SK-N-SH (cell line): Measurements from ENCODE around the gene CES3. TPM values are rescaled to one million over a fixed set of nuclear protein-coding genes. Genes with fewer than 3 reads are reported as not detected.
A peak's percentile ranks its signal among the peaks of the same experiment; 100 is the strongest.

Experiments
- CTCF ChIA-PET: fragments of 300-600, 350-600 bp; formaldehyde crosslinking; extraction: SDS; loops from one replicate; lab custom pipeline; 2021; lab: Yijun Ruan, JAX
- POLR2A ChIA-PET: fragments of 350-600 bp; sonication (Branson Sonifier 250); formaldehyde crosslinking; extraction: SDS; loops from one replicate; lab custom pipeline; 2020; ENCODE audit warnings: antibody characterized with exemption, inconsistent platforms; lab: Yijun Ruan, JAX
- DNase-seq: peaks from one replicate; pipeline ENCODE4 v3.0.0; 2012
- H2AFZ ChIP-seq: fragments of 200-600 bp; sonication (generic); 2 replicates; pipeline ENCODE4 v1.8.1; 2016; ENCODE audit warnings: antibody characterized with exemption, mild to moderate bottlenecking, low read depth
- H3F3A ChIP-seq: fragments of 200-600 bp; sonication (generic); replicated peaks from 2 replicates; pipeline ENCODE3; 2016; ENCODE audit warnings: antibody characterized with exemption, mild to moderate bottlenecking; ENCODE audit not compliant: insufficient read depth
- H3K27ac ChIP-seq, 2 experiments: fragments of 200-500 bp in 1 of 2; fragments of 200-600 bp in 1 of 2; sonication (Bioruptor generic) in 1 of 2; sonication (generic), shearing (Covaris generic) in 1 of 2; 2 replicates each; pipeline versions ENCODE4 v1.5.1 to v1.6.1; 2014 to 2016; ENCODE audit warnings: low read depth in 2 of 2, inconsistent platforms in 1 of 2, low read length in 1 of 2, mild to moderate bottlenecking in 1 of 2, mixed read lengths in 1 of 2
- H3K27me3 ChIP-seq: fragments of 200-600 bp; sonication (generic), shearing (Covaris generic); 2 replicates; pipeline ENCODE4 v1.6.1; 2016; ENCODE audit warnings: mixed run types; ENCODE audit not compliant: insufficient read depth
- H3K36me3 ChIP-seq, 2 experiments: fragments of 200-500 bp in 1 of 2; fragments of 200-600 bp in 1 of 2; sonication (Bioruptor generic) in 1 of 2; sonication (generic) in 1 of 2; replicated peaks in 1 of 2; 2 replicates each; pipeline versions ENCODE3 to v1.5.1; 2014 to 2016; ENCODE audit warnings: low read length in 1 of 2, mild to moderate bottlenecking in 1 of 2; ENCODE audit not compliant: insufficient read depth in 2 of 2, control insufficient read depth in 1 of 2
- H3K4me1 ChIP-seq, 2 experiments: fragments of 200-500 bp in 1 of 2; fragments of 200-600 bp in 1 of 2; sonication (Bioruptor generic) in 1 of 2; sonication (generic), shearing (Covaris generic) in 1 of 2; 2 replicates each; pipeline versions ENCODE4 v1.5.1 to v1.6.1; 2014 to 2016; ENCODE audit warnings: low read depth in 1 of 2, low read length in 1 of 2, mixed run types in 1 of 2; ENCODE audit not compliant: insufficient read depth in 2 of 2, control insufficient read depth in 1 of 2
- H3K4me2 ChIP-seq: fragments of 200-600 bp; sonication (generic), shearing (Covaris generic); 2 replicates; pipeline ENCODE4 v1.6.1; 2017; ENCODE audit warnings: mixed run types
- H3K4me3 ChIP-seq, 2 experiments: fragments of 200-500 bp in 1 of 2; fragments of 200-600 bp in 1 of 2; sonication (Bioruptor generic) in 1 of 2; sonication (generic), shearing (Covaris generic) in 1 of 2; 2 replicates each; pipeline versions ENCODE4 v1.5.1 to v1.8.1; 2014 to 2016; ENCODE audit warnings: low read depth in 2 of 2, inconsistent platforms in 1 of 2, low read length in 1 of 2, mild to moderate bottlenecking in 1 of 2, mixed read lengths in 1 of 2, moderate library complexity in 1 of 2
- H3K79me2 ChIP-seq: fragments of 200-600 bp; sonication (generic); 2 replicates; pipeline ENCODE4 v1.8.1; 2017; ENCODE audit warnings: mild to moderate bottlenecking; ENCODE audit not compliant: insufficient read depth
- H3K9ac ChIP-seq: fragments of 200-600 bp; sonication (generic); 2 replicates; pipeline ENCODE4 v1.6.1; 2017; ENCODE audit warnings: mixed run types
- H3K9me2 ChIP-seq: fragments of 200-600 bp; sonication (generic); 2 replicates; pipeline ENCODE4 v1.6.1; 2017; ENCODE audit warnings: mixed run types
- H3K9me3 ChIP-seq: fragments of 200-600 bp; sonication (generic); 2 replicates; pipeline ENCODE4 v1.6.1; 2017; ENCODE audit warnings: mixed run types, mild to moderate bottlenecking, moderate library complexity
- H4K20me1 ChIP-seq: fragments of 200-600 bp; sonication (generic); 2 replicates; pipeline ENCODE4 v1.6.1; 2017; ENCODE audit warnings: mild to moderate bottlenecking, mixed run types; ENCODE audit not compliant: insufficient read depth
- CTCF ChIP-seq: fragments of 200-600 bp; sonication (generic); IDR thresholded peaks from 2 replicates; pipeline ENCODE4 v1.6.1; 2017; ENCODE audit warnings: antibody characterized with exemption, mild to moderate bottlenecking, moderate library complexity
- EP300 ChIP-seq, 2 experiments: IDR thresholded peaks; 2 replicates each; pipeline versions ENCODE4 v1.4.0 to v1.6.1; 2012; ENCODE audit warnings: borderline replicate concordance in 1 of 2, low read depth in 1 of 2, low read length in 1 of 2
- EZH2phosphoT487 ChIP-seq: fragments of 200-600 bp; sonication (generic); IDR thresholded peaks from 2 replicates; pipeline ENCODE4 v1.6.1; 2017; ENCODE audit warnings: low read depth, mixed run types, mild to moderate bottlenecking, antibody characterized with exemption, moderate library complexity, borderline replicate concordance
- FOSL2 ChIP-seq: IDR thresholded peaks from 2 replicates; pipeline ENCODE4 v1.4.0; 2012; ENCODE audit warnings: low read depth, mild to moderate bottlenecking, moderate library complexity, borderline replicate concordance
- FOXJ3 ChIP-seq: sonication (generic); formaldehyde crosslinking; IDR thresholded peaks from 2 replicates; pipeline ENCODE4 v1.5.1; 2020; ENCODE audit warnings: mild to moderate bottlenecking, missing genetic modification reagents
- FOXM1 ChIP-seq: IDR thresholded peaks from 2 replicates; pipeline ENCODE4 v1.4.0; 2012; ENCODE audit warnings: low read depth, mild to moderate bottlenecking
- GABPA ChIP-seq: IDR thresholded peaks from 2 replicates; pipeline ENCODE4 v1.4.0; 2012; ENCODE audit warnings: low read depth, mild to moderate bottlenecking
- GATA2 ChIP-seq: sonication (generic); formaldehyde crosslinking; IDR thresholded peaks from 2 replicates; pipeline ENCODE4 v1.5.0; 2020; ENCODE audit warnings: mild to moderate bottlenecking, missing genetic modification reagents
- JUND ChIP-seq: IDR thresholded peaks from 2 replicates; pipeline ENCODE4 v1.4.0; 2012
- MEF2A ChIP-seq: IDR thresholded peaks from 2 replicates; pipeline ENCODE4 v1.4.0; 2012; ENCODE audit warnings: low read depth, borderline replicate concordance
- MXI1 ChIP-seq: IDR thresholded peaks from 2 replicates; pipeline ENCODE4 v1.6.1; 2012; ENCODE audit warnings: mild to moderate bottlenecking, low read depth, low read length, improper control_type of control experiment
- NFIC ChIP-seq: IDR thresholded peaks from 2 replicates; pipeline ENCODE4 v1.4.0; 2012; ENCODE audit warnings: borderline replicate concordance
- PBX3 ChIP-seq: IDR thresholded peaks from 2 replicates; pipeline ENCODE4; 2012
- POLR2AphosphoS5 ChIP-seq: IDR thresholded peaks from 2 replicates; pipeline ENCODE4 v1.6.1; 2012; ENCODE audit warnings: low read depth, low read length
- RAD21 ChIP-seq: IDR thresholded peaks from 2 replicates; pipeline ENCODE4 v1.6.1; 2012; ENCODE audit warnings: mild to moderate bottlenecking, low read length
- RCOR1 ChIP-seq: fragments of 150-350 bp; IDR thresholded peaks from 2 replicates; pipeline ENCODE4 v1.6.1; 2017; ENCODE audit warnings: antibody characterized with exemption, low read length
- REST ChIP-seq: IDR thresholded peaks from 2 replicates; pipeline ENCODE4 v1.6.1; 2012; ENCODE audit warnings: mild to moderate bottlenecking, low read depth, low read length, moderate library complexity
- RFX5 ChIP-seq: IDR thresholded peaks from 2 replicates; pipeline ENCODE4 v1.6.1; 2012; ENCODE audit warnings: mild to moderate bottlenecking, improper control_type of control experiment, low read length
- RXRA ChIP-seq: IDR thresholded peaks from 2 replicates; pipeline ENCODE4 v1.4.0; 2012; ENCODE audit warnings: low read depth, mild to moderate bottlenecking, borderline replicate concordance
- SIN3A ChIP-seq: IDR thresholded peaks from 2 replicates; pipeline ENCODE4 v1.6.1; 2012; ENCODE audit warnings: low read depth, mild to moderate bottlenecking, low read length, moderate library complexity, borderline replicate concordance
- SMC3 ChIP-seq: IDR thresholded peaks from 2 replicates; pipeline ENCODE4 v1.6.1; 2012; ENCODE audit warnings: low read depth, low read length, improper control_type of control experiment
- TAF1 ChIP-seq: IDR thresholded peaks from 2 replicates; pipeline ENCODE4 v1.6.1; 2012; ENCODE audit warnings: low read depth, mild to moderate bottlenecking, low read length, moderate library complexity, borderline replicate concordance
- TCF12 ChIP-seq: IDR thresholded peaks from 2 replicates; pipeline ENCODE4 v1.4.0; 2012
- USF1 ChIP-seq: IDR thresholded peaks from 2 replicates; pipeline ENCODE4 v1.4.0; 2012; ENCODE audit warnings: low read depth, borderline replicate concordance
- USF2 ChIP-seq: fragments of 150-350 bp; IDR thresholded peaks from 2 replicates; pipeline ENCODE4 v1.6.1; 2017; ENCODE audit warnings: antibody characterized with exemption, low read length, low read depth, borderline replicate concordance
- YY1 ChIP-seq: IDR thresholded peaks from 2 replicates; pipeline ENCODE4 v1.4.0; 2012; ENCODE audit warnings: low read depth, mild to moderate bottlenecking
- WGBS: methylation state at CpG from one replicate; pipeline ENCODE4 v1.1.6; 2017; ENCODE audit warnings: low lambda C conversion rate; 5-methylcytosine and 5-hydroxymethylcytosine counted together
- polyA plus RNA-seq, 3 experiments: library from polyadenylated mRNA; depleted of rRNA; stranded (reverse); fragments of >200 nt; gene quantifications; 2 replicates each; pipeline ENCODE4 v1.2.3, GENCODE V29; 2012

CES3 gene
- 1.4 and 1.8 TPM in 2 replicates for polyA plus RNA-seq (2012; rRNA removed)
- 0.32 and 0.37 TPM in 2 replicates for polyA plus RNA-seq (2012; cell fraction: cytosol; rRNA removed)
- polyA plus RNA-seq (2012; cell fraction: nucleus; rRNA removed): 12.0 and 13.8 TPM in 2 replicates

- Histone ChIP-seq H3F3A (no peaks in the 10 kb centered on the region), H3K27me3 (no peaks in the 10 kb centered on the region), H3K27ac (no peak within 1 kb of the TSS; a peak in 1 of 4 replicates), H3K9me2 (no peaks in the 10 kb centered on the region), H3K9ac (no peak within 1 kb of the TSS), H4K20me1 (no peaks in the 10 kb centered on the region), H3K9me3 (no peaks in the 10 kb centered on the region), H2AFZ (peak within 1 kb of the TSS; percentile 79), H3K4me2 (peak within 1 kb of the TSS; percentile 59; the same call in 1 of the 2 replicates), H3K4me3 (peak within 1 kb of the TSS; percentile 6 to 50; a peak in 1 of 4 replicates), H3K79me2 (no peaks in the 10 kb centered on the region), H3K36me3 (no peaks in the 10 kb centered on the region), H3K4me1 (peaks cover 0 to 16% of the 10 kb centered on the region in 2 experiments; a peak in 1 of 4 replicates)
- ChIA-PET POLR2A (interaction anchor here (0.5 kb wide), 1 partner anchor 58 kb away, joined by 3 read pairs; no protein-coding TSS in a partner anchor), CTCF (interaction anchor here (0.6 to 11.9 kb wide), 30 partner anchors 9 to 236 kb away, joined by 3 to 82 read pairs (median 4); partner anchors contain the start of genes B3GNT9 and RRAD)
- DNase-seq: peak; percentile 82
- WGBS: 67% methylated on average over 14 of the region's 16 CpGs
- TF ChIP-seq MEF2A (no peak), GABPA (no peak), USF1 (no peak), SIN3A (no peak), PBX3 (no peak), RAD21 (no peak), GATA2 (no peak), FOXM1 (no peak), EP300 (IDR thresholded peaks at IDR 0.05; ENCODE audit: borderline replicate concordance in 1 of 2, low read depth in 1 of 2, low read length in 1 of 2) (no peak), NFIC (no peak), JUND (no peak), RFX5 (no peak), YY1 (no peak), SMC3 (0 out of 2 replicates have a peak, but pooled peaks have one; percentile 8), REST (peak; percentile 61; the same call in 1 of the 2 replicates), EZH2phosphoT487 (no peak), POLR2AphosphoS5 (no peak), FOSL2 (no peak), TCF12 (no peak), RCOR1 (no peak), USF2 (no peak), MXI1 (peak; percentile 46; the same call in 1 of the 2 replicates), RXRA (no peak), TAF1 (no peak), CTCF (peak; percentile 81), FOXJ3 (CRISPR knock-in tag) (no peak)
Observed at GRCh38 chr16:66961065-66961744, at the start of gene CES3. TSS of gene CES3 (plus strand) at chr16:66961266. CDS start at chr16:66961308, 42 bp downstream.
